ENCODE data around the gene VAV1. TPM values are rescaled to one million over a fixed set of nuclear protein-coding genes. Genes with fewer than 3 reads are reported as not detected.

Gene VAV1
- total RNA-seq, 4 donors from 2014 or later, result 9.4 to 18.9 (median 13.5) TPM

DNA sequence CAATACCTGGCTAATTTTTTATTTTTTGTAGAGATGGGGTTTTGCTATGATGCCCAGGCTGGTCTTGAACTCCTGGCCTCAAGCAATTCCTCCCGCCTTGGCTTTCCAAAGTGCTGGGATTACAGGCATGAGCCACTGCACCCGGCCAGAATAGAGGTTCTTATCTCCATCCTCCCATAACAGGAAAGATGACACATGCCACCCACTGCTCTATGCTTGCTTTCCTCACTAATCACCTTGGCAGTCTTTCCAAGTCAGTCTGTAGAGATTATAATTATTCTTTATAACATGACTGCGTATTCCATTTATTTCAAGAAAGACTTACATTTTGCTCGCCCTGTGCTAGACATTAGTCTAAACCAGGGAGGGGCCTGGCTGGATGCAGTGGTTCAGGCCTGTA is 6.7 kb downstream of the VAV1 start:
- TF ChIP-seq, protein P1, sequence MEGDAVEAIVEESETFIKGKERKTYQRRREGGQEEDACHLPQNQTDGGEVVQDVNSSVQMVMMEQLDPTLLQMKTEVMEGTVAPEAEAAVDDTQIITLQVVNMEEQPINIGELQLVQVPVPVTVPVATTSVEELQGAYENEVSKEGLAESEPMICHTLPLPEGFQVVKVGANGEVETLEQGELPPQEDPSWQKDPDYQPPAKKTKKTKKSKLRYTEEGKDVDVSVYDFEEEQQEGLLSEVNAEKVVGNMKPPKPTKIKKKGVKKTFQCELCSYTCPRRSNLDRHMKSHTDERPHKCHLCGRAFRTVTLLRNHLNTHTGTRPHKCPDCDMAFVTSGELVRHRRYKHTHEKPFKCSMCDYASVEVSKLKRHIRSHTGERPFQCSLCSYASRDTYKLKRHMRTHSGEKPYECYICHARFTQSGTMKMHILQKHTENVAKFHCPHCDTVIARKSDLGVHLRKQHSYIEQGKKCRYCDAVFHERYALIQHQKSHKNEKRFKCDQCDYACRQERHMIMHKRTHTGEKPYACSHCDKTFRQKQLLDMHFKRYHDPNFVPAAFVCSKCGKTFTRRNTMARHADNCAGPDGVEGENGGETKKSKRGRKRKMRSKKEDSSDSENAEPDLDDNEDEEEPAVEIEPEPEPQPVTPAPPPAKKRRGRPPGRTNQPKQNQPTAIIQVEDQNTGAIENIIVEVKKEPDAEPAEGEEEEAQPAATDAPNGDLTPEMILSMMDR (IDR thresholded peaks at IDR 0.05), result no peak
- ATAC-seq (ENCODE audit: low FRiP score), result no peak
- DNase-seq (ENCODE audit: low spot score), result no peak

DNA sequence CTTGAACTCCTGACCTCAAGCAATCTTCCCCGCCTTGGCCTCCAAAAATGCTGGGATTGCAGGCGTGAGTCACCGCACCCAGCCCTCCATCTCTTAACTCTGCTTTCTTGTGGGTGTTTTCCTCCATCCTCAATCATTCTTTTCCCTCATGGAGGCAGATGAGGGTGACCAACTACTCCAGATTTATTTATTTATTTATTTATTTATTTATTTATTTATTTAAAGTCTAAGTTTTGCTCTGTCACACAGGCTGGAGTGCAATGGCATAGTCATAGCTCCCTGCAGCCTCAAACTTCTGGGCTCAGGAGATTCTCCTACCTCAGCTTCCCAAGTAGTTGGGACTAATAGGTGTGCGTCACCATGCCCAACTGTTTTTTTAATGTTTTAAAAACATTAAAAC is 14.9 kb downstream of the VAV1 start:
- DNase-seq (ENCODE audit: low spot score) (no peak), ATAC-seq (ENCODE audit: low FRiP score) (no peak)
- TF ChIP-seq, protein P1 (IDR thresholded peaks at IDR 0.05), result no peak

DNA sequence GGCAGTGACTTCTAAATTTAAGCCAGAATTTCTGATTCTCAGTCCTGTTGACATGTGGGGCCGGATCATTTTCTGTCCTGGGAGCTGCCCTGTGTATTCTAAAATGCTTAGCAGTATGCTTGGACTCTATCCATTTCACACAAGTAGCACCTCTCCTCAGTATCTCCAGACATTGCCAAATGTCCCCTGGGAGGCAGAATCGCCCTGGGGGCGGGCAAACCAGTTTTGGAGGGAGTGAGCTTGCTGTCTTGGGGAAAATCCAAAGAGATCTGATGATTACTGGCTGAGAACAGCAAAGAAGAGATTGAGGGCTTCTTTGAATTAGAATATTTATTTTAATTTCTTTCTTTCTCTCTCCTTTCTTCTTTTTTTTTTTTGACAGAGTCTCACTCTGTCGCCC is 16.4 kb downstream of the VAV1 start:
- DNase-seq (ENCODE audit: low spot score), result no peak
- TF ChIP-seq, protein P1 (IDR thresholded peaks at IDR 0.05), result no peak
- ATAC-seq (ENCODE audit: low FRiP score), result no peak

DNA sequence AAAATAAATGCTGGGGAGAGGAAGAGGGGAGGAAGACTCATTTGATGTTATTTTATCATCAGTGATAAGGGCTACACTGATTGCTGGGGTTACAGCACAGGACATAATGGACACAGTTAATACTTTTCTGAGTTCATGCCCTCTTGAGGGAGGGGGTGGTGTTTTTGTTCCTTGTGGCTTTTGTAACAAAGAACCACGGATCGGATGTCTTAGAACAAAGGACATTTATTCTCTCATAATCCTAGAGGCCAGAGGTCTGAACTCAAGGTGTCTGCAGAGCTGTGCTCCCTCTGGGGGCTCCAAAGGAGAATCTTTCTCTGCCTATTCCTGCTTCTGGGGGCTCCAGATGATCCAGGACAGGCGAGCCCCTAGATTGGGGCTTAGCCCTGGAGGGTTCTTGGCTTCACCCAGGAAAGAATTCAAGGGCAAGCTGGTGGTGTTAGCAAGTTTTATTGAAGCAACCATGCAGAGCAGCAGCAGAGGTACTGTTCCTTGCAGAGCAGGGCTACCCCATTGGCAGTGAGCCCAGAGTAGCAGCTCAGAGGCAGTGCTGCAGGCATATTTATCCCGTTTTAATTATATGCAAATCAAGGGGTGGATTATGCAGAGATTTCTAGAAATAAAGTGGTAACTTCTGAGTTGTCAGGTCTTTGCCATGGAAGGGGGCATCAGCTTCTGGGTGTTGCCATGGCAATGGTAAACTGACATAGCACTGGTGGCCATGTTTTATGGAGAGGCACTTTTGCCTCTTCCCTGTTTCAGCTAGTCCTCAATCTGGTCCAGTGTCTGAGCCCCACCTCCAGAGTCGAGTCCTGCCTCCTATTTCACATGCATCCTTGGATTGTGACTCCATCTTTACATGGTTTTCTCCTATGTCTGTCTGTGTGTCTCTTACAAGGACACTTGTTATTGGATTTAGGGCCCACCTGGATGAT is 18.0 kb downstream of the VAV1 start:
- no peak for ATAC-seq (ENCODE audit: low FRiP score)
- no peak for DNase-seq (ENCODE audit: low spot score)

DNA sequence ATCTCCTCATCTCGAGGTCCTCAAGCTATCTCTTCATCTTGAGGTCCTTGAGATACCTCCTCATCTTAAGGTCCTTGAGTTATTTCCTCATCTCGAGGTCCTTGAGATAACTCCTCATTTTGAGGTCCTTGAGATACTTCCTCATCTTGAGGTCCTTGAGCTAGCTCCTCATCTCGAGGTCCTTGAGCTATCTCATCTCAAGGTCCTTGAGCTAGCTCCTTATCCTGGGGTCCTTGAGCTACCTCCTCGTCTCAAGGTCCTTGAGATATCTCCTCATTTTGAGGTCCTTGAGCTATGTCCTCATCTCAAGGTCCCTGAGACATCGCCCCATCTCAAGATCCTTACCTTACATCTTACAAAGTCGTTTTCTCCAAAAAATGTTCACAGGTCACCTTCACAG is 18.7 kb downstream of the VAV1 start:
- no peak for DNase-seq (ENCODE audit: low spot score)
- TF ChIP-seq, protein P1 (IDR thresholded peaks at IDR 0.05), result no peak

More for the DNA sequence above, 18.0 kb downstream of the VAV1 start:
- TF ChIP-seq, protein P1 (IDR thresholded peaks at IDR 0.05), result no peak

DNA sequence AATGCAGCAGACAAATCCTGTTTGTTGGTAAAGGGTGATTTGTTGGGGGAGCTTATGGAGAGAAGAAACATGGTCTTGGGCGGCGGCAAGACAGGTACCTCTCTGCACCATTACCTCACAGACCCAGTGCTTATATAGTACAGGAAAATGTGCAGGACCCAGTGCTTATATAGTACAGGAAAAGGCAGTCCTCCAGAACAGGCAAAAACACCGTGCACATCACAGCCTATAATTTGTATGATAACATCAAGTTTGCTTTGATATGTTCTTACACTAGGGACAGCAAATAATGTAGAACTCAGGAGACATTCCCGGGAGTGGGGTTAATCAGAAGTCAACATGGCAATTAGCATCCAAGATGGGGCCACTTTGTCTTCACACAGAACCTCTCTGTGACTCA is 20.9 kb downstream of the VAV1 start:
- ATAC-seq (ENCODE audit: low FRiP score), result no peak
- no peak for DNase-seq (ENCODE audit: low spot score)
- TF ChIP-seq, protein P1 (IDR thresholded peaks at IDR 0.05), result no peak

More for the DNA sequence above, 18.7 kb downstream of the VAV1 start:
- ATAC-seq (ENCODE audit: low FRiP score), result no peak

DNA sequence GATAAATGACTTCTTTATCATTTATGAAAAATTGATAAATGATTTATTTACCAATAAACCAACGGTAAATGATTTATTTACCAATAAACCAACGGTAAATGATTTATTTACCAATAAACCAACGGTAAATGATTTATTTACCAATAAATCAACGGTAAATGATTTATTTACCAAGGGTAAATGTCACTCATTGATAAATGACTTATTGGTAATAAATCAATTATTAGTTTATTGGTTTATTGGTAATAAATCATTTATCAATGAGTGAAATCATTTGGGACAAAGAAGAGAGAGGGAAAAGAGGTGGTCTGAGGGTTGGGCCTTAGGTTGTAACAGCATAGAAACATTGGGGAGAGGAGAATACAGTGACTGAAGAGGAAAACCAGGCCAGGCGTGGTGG is 21.5 kb downstream of the VAV1 start:
- no peak for DNase-seq (ENCODE audit: low spot score)
- no peak for ATAC-seq (ENCODE audit: low FRiP score)
- TF ChIP-seq, protein P1 (IDR thresholded peaks at IDR 0.05), result no peak
